Measurements from ENCODE around the gene ANKS4B.
"Not testable (repeated sequence)": the region's sequence is repeated elsewhere in the genome, so short reads cannot be mapped to it uniquely, and the experiment has no call there.

The ANKS4B gene

GRCh38 chr16:21233521-21234150 lies at the start of gene ANKS4B:
Gene ANKS4B (plus strand): TSS chr16:21233699. CDS start chr16:21233738, 39 bp downstream.
- H3K4me1 ChIP-seq (ENCODE audit: insufficient read depth, low read length) = no peaks in the 10 kb centered on the region
- H2AFZ ChIP-seq (ENCODE audit: low read depth, low read length) = no peak within 1 kb of the TSS
- no peak within 1 kb of the TSS for H3K4me3 ChIP-seq (ENCODE audit: low read length)

GRCh38 chr16:21183995-21184394 lies 49.5 kb upstream of the ANKS4B start:
- H3K36me3 ChIP-seq (ENCODE audit: insufficient read depth, low read length) = peaks cover 10% of the 10 kb centered on the region
- H3K4me3 ChIP-seq (ENCODE audit: low read length) = no peak overlapping the region
- H3K4me1 ChIP-seq (ENCODE audit: insufficient read depth, low read length) = no peaks in the 10 kb centered on the region
- peaks cover 10% of the 10 kb centered on the region for H3K9me3 ChIP-seq (ENCODE audit: low read length)
- H3K27me3 ChIP-seq (ENCODE audit: insufficient read depth, low read length) = no peaks in the 10 kb centered on the region
- no peak overlapping the region for H2AFZ ChIP-seq (ENCODE audit: low read depth, low read length)

More at GRCh38 chr16:21233521-21234150, at the start of gene ANKS4B:
- Histone ChIP-seq H3K36me3 (ENCODE audit: insufficient read depth, low read length) (no peaks in the 10 kb centered on the region), H3K27me3 (ENCODE audit: insufficient read depth, low read length) (no peaks in the 10 kb centered on the region), H3K9me3 (ENCODE audit: low read length) (no peaks in the 10 kb centered on the region)

- no peak overlapping the region for H3K4me3 ChIP-seq (ENCODE audit: low read length)
- peaks cover 10% of the 10 kb centered on the region for H3K9me3 ChIP-seq (ENCODE audit: low read length)
- no peak overlapping the region for H2AFZ ChIP-seq (ENCODE audit: low read depth, low read length)
- H3K36me3 ChIP-seq (ENCODE audit: insufficient read depth, low read length) = peaks cover 5% of the 10 kb centered on the region
- H3K27me3 ChIP-seq (ENCODE audit: insufficient read depth, low read length) = no peaks in the 10 kb centered on the region
- no peaks in the 10 kb centered on the region for H3K4me1 ChIP-seq (ENCODE audit: insufficient read depth, low read length)
These were observed 48.7 kb upstream of the ANKS4B start for GRCh38 chr16:21184834-21185233.

- Histone ChIP-seq H3K36me3 (ENCODE audit: insufficient read depth, low read length) (peaks cover 5% of the 10 kb centered on the region), H2AFZ (ENCODE audit: low read depth, low read length) (no peak overlapping the region), H3K4me1 (ENCODE audit: insufficient read depth, low read length) (no peaks in the 10 kb centered on the region), H3K27me3 (ENCODE audit: insufficient read depth, low read length) (no peaks in the 10 kb centered on the region), H3K9me3 (ENCODE audit: low read length) (peaks cover 9% of the 10 kb centered on the region), H3K4me3 (ENCODE audit: low read length) (no peak overlapping the region)
These were observed 47.7 kb upstream of the ANKS4B start for GRCh38 chr16:21185659-21186325.

- Histone ChIP-seq H3K4me1 (ENCODE audit: insufficient read depth, low read length) (no peaks in the 10 kb centered on the region), H3K9me3 (ENCODE audit: low read length) (peaks cover 6% of the 10 kb centered on the region), H3K4me3 (ENCODE audit: low read length) (no peak overlapping the region), H3K27me3 (ENCODE audit: insufficient read depth, low read length) (no peaks in the 10 kb centered on the region), H2AFZ (ENCODE audit: low read depth, low read length) (no peak overlapping the region), H3K36me3 (ENCODE audit: insufficient read depth, low read length) (peaks cover 3% of the 10 kb centered on the region)
These were observed 47.2 kb upstream of the ANKS4B start for GRCh38 chr16:21186326-21186691.

- Histone ChIP-seq H3K27me3 (ENCODE audit: insufficient read depth, low read length) (no peaks in the 10 kb centered on the region), H3K36me3 (ENCODE audit: insufficient read depth, low read length) (no peaks in the 10 kb centered on the region), H2AFZ (ENCODE audit: low read depth, low read length) (no peak overlapping the region), H3K4me1 (ENCODE audit: insufficient read depth, low read length) (no peaks in the 10 kb centered on the region), H3K4me3 (ENCODE audit: low read length) (no peak overlapping the region), H3K9me3 (ENCODE audit: low read length) (no peaks in the 10 kb centered on the region)
These were observed 44.2 kb upstream of the ANKS4B start for GRCh38 chr16:21189311-21189710.

- Histone ChIP-seq H3K9me3 (ENCODE audit: low read length) (no peaks in the 10 kb centered on the region), H3K27me3 (ENCODE audit: insufficient read depth, low read length) (no peaks in the 10 kb centered on the region), H2AFZ (ENCODE audit: low read depth, low read length) (no peak overlapping the region), H3K36me3 (ENCODE audit: insufficient read depth, low read length) (no peaks in the 10 kb centered on the region), H3K4me3 (ENCODE audit: low read length) (no peak overlapping the region), H3K4me1 (ENCODE audit: insufficient read depth, low read length) (no peaks in the 10 kb centered on the region)
These were observed 43.5 kb upstream of the ANKS4B start for GRCh38 chr16:21190013-21190412.

- H3K4me1 ChIP-seq (ENCODE audit: insufficient read depth, low read length) = no peaks in the 10 kb centered on the region
These were observed 42.9 kb upstream of the ANKS4B start for GRCh38 chr16:21190599-21190998.

GRCh38 chr16:21192991-21193390 lies 40.5 kb upstream of the ANKS4B start:
- Histone ChIP-seq H3K4me3 (ENCODE audit: low read length) (no peak overlapping the region), H3K9me3 (ENCODE audit: low read length) (no peaks in the 10 kb centered on the region), H2AFZ (ENCODE audit: low read depth, low read length) (no peak overlapping the region), H3K4me1 (ENCODE audit: insufficient read depth, low read length) (no peaks in the 10 kb centered on the region), H3K36me3 (ENCODE audit: insufficient read depth, low read length) (no peaks in the 10 kb centered on the region), H3K27me3 (ENCODE audit: insufficient read depth, low read length) (no peaks in the 10 kb centered on the region)

More at GRCh38 chr16:21190599-21190998, 42.9 kb upstream of the ANKS4B start:
- H3K4me3 ChIP-seq (ENCODE audit: low read length) = no peak overlapping the region
- H3K36me3 ChIP-seq (ENCODE audit: insufficient read depth, low read length) = no peaks in the 10 kb centered on the region
- H3K27me3 ChIP-seq (ENCODE audit: insufficient read depth, low read length) = no peaks in the 10 kb centered on the region
- H2AFZ ChIP-seq (ENCODE audit: low read depth, low read length) = no peak overlapping the region
- no peaks in the 10 kb centered on the region for H3K9me3 ChIP-seq (ENCODE audit: low read length)

GRCh38 chr16:21194771-21195301 lies 38.7 kb upstream of the ANKS4B start:
- Histone ChIP-seq H3K27me3 (ENCODE audit: insufficient read depth, low read length) (no peaks in the 10 kb centered on the region), H2AFZ (ENCODE audit: low read depth, low read length) (no peak overlapping the region), H3K4me1 (ENCODE audit: insufficient read depth, low read length) (no peaks in the 10 kb centered on the region), H3K4me3 (ENCODE audit: low read length) (no peak overlapping the region), H3K36me3 (ENCODE audit: insufficient read depth, low read length) (no peaks in the 10 kb centered on the region), H3K9me3 (ENCODE audit: low read length) (no peaks in the 10 kb centered on the region)

- not testable (repeated sequence) for H3K4me1 ChIP-seq (ENCODE audit: insufficient read depth, low read length); H2AFZ ChIP-seq (ENCODE audit: low read depth, low read length); H3K27me3 ChIP-seq (ENCODE audit: insufficient read depth, low read length); H3K9me3 ChIP-seq (ENCODE audit: low read length); H3K36me3 ChIP-seq (ENCODE audit: insufficient read depth, low read length); H3K4me3 ChIP-seq (ENCODE audit: low read length)
These were observed 38.2 kb upstream of the ANKS4B start for GRCh38 chr16:21195330-21195729.

- no peak overlapping the region for H2AFZ ChIP-seq (ENCODE audit: low read depth, low read length)
- no peak overlapping the region for H3K4me3 ChIP-seq (ENCODE audit: low read length)
- no peaks in the 10 kb centered on the region for H3K4me1 ChIP-seq (ENCODE audit: insufficient read depth, low read length)
- H3K27me3 ChIP-seq (ENCODE audit: insufficient read depth, low read length) = no peaks in the 10 kb centered on the region
- no peaks in the 10 kb centered on the region for H3K9me3 ChIP-seq (ENCODE audit: low read length)
- no peaks in the 10 kb centered on the region for H3K36me3 ChIP-seq (ENCODE audit: insufficient read depth, low read length)
These were observed 36.4 kb upstream of the ANKS4B start for GRCh38 chr16:21197112-21197511.

GRCh38 chr16:21197621-21198020 lies 35.9 kb upstream of the ANKS4B start:
- Histone ChIP-seq H3K27me3 (ENCODE audit: insufficient read depth, low read length) (no peaks in the 10 kb centered on the region), H3K4me1 (ENCODE audit: insufficient read depth, low read length) (no peaks in the 10 kb centered on the region), H3K9me3 (ENCODE audit: low read length) (no peaks in the 10 kb centered on the region), H3K36me3 (ENCODE audit: insufficient read depth, low read length) (no peaks in the 10 kb centered on the region), H3K4me3 (ENCODE audit: low read length) (no peak overlapping the region), H2AFZ (ENCODE audit: low read depth, low read length) (no peak overlapping the region)
